GM12892 (cell line): ENCODE measurements around the gene CYP51A1.

ENCODE experiments used
- POLR2A ChIP-seq: IDR thresholded peaks from 2 replicates; pipeline ENCODE4 v1.6.1; 2011; ENCODE audit warnings: low read depth, low read length, control low read depth
- POLR2AphosphoS5 ChIP-seq: IDR thresholded peaks from 2 replicates; pipeline ENCODE4 v1.6.1; 2011; ENCODE audit warnings: low read depth, low read length, control low read depth

DNA sequence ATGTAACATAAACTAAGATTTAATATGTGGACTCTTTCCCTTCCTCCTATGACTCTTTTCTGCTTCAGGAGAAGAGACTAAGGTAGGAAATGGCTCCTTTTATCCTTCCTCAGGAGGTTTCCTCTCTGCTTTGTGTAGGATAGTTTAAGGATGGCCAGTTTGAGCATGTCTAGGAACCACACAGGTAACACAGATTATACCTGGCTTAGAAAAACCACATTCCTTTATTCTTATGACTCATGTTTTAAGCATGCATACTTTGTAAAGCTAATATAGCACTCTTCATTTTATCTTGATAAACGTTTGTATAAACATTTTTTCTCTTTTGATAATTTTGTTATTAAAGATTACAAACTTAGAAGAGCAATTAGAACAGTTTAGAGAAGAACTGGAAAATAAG, 57.8 kb downstream of the CYP51A1 start:
- TF ChIP-seq POLR2A: no peak
- TF ChIP-seq POLR2AphosphoS5: no peak
